ENCODE results near the gene DMTF1.
"Not testable (repeated sequence)": the region's sequence is repeated elsewhere in the genome, so short reads cannot be mapped to it uniquely, and the experiment has no call there.

DNA sequence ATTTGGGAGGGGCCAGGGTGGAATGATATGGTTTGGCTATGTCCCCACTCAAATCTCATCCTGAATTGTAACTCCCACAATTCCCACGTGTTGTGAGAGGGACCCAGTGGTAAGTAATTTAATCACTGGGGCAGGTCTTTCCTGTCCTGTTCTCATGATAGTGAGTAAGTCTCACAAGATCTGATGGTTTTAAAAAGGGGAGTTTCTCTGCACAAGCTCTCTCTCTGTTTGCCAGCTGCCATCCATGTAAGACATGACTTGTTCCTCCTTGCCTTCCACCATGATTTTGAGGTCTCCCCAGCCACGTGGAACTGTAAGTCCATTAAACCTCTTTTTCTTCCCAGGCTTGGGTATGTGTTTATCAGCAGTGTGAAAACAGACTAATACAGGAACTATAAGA is 36.5 kb upstream of the DMTF1 start:
- TF ChIP-seq CTCF (optimal IDR thresholded peaks at IDR 0.05 in 1 of 3, IDR thresholded peaks at IDR 0.05 in 1 of 3, conservative IDR thresholded peaks at IDR 0.05 in 1 of 3; ENCODE audit: extremely low read depth in 1 of 3, insufficient read depth in 2 of 3, low read length in 3 of 3); EZH2 (IDR thresholded peaks at IDR 0.05; ENCODE audit: low read length): not testable (repeated sequence)
